HEK293T (cell line): ENCODE results near the gene TTC13.

Source experiments
- CTCF ChIA-PET: fragments of 350-600 bp; formaldehyde crosslinking; extraction: SDS; loops from one replicate; lab custom pipeline; 2021; ENCODE audit warnings: antibody characterized with exemption, inconsistent platforms; lab: Yijun Ruan, JAX
- POLR2A ChIA-PET: fragments of 350-600 bp; formaldehyde crosslinking; extraction: SDS; loops from one replicate; lab custom pipeline; 2020; ENCODE audit warnings: antibody characterized with exemption, inconsistent platforms; lab: Yijun Ruan, JAX
- DNase-seq: peaks from one replicate; pipeline ENCODE4 v3.0.0; 2012; ENCODE audit warnings: mixed read lengths; ENCODE audit errors: extremely low spot score
- ARNT ChIP-seq: fragments of 450-650 bp; IDR thresholded peaks from 2 replicates; pipeline ENCODE4 v1.6.1; 2017; ENCODE audit warnings: mild to moderate bottlenecking
- BHLHE40 ChIP-seq: fragments of 450-650 bp; IDR thresholded peaks from 2 replicates; pipeline ENCODE4 v1.6.1; 2016; ENCODE audit warnings: mild to moderate bottlenecking, moderate library complexity, borderline replicate concordance
- CTBP1 ChIP-seq: fragments of 450-650 bp; IDR thresholded peaks from 2 replicates; pipeline ENCODE4 v1.6.1; 2016; ENCODE audit warnings: borderline replicate concordance
- ELF4 ChIP-seq: fragments of 450-650 bp; IDR thresholded peaks from 2 replicates; pipeline ENCODE4 v1.6.1; 2017; ENCODE audit warnings: antibody characterized with exemption
- FOXA1 ChIP-seq: fragments of 450-650 bp; IDR thresholded peaks from 2 replicates; pipeline ENCODE4 v1.6.1; 2016; ENCODE audit warnings: mild to moderate bottlenecking
- FOXK2 ChIP-seq: fragments of 450-650 bp; IDR thresholded peaks from 2 replicates; pipeline ENCODE4 v1.6.1; 2016; ENCODE audit warnings: mild to moderate bottlenecking
- FOXM1 ChIP-seq: fragments of 450-650 bp; IDR thresholded peaks from 2 replicates; pipeline ENCODE4 v1.6.1; 2017; ENCODE audit warnings: mild to moderate bottlenecking, borderline replicate concordance
- HDGF ChIP-seq: fragments of 450-650 bp; IDR thresholded peaks from 2 replicates; pipeline ENCODE4 v1.6.1; 2017; ENCODE audit warnings: antibody characterized with exemption, borderline replicate concordance
- L3MBTL2 ChIP-seq: fragments of 450-650 bp; conservative IDR thresholded peaks from 2 replicates; pipeline ENCODE4 v1.6.1; 2016; ENCODE audit warnings: mild to moderate bottlenecking
- LEF1 ChIP-seq: fragments of 450-650 bp; IDR thresholded peaks from 2 replicates; pipeline ENCODE4 v1.6.1; 2017; ENCODE audit warnings: mild to moderate bottlenecking, borderline replicate concordance
- NFRKB ChIP-seq: fragments of 450-650 bp; IDR thresholded peaks from 2 replicates; pipeline ENCODE4 v1.6.1; 2016; ENCODE audit warnings: mild to moderate bottlenecking, moderate library complexity
- SP1 ChIP-seq: fragments of 450-650 bp; IDR thresholded peaks from 2 replicates; pipeline ENCODE4 v1.6.1; 2017
- SUZ12 ChIP-seq: fragments of 450-650 bp; IDR thresholded peaks from 2 replicates; pipeline ENCODE4 v1.6.1; 2016; ENCODE audit warnings: mild to moderate bottlenecking
- TARDBP ChIP-seq: fragments of 450-650 bp; IDR thresholded peaks from 2 replicates; pipeline ENCODE4 v1.6.1; 2016
- ZNF384 ChIP-seq: fragments of 450-650 bp; IDR thresholded peaks from 2 replicates; pipeline ENCODE4 v1.6.1; 2016
- TF ChIP-seq, protein P1 (sequence below): fragments of 450-650 bp; IDR thresholded peaks from 2 replicates; pipeline ENCODE4 v1.6.1; 2016

TTC13 gene

DNA sequence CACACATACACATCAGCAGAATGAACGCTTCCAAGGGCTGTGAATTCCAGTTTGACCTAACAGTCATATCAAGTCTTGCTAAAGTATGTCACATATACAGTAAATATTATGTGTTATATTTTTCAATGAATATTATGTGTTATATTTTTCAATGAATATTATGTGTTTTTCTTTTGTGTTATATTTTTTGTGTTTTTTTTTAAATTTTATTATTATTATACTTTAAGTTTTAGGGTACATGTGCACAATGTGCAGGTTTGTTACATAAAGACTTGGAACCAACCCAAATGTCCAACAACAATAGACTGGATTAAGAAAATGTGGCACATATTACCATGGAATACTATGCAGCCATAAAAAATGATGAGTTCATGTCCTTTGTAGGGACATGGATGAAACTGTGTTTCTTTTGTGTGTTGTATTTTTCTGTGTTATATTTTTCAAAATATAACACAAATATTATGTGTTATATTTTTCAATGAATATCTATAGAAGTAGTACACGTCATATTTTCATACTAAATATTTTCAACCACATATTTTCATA, 35.5 kb downstream of the TTC13 start:
- no peak for DNase-seq
- POLR2A ChIA-PET, result no interaction called here
- TF ChIP-seq, protein P1, sequence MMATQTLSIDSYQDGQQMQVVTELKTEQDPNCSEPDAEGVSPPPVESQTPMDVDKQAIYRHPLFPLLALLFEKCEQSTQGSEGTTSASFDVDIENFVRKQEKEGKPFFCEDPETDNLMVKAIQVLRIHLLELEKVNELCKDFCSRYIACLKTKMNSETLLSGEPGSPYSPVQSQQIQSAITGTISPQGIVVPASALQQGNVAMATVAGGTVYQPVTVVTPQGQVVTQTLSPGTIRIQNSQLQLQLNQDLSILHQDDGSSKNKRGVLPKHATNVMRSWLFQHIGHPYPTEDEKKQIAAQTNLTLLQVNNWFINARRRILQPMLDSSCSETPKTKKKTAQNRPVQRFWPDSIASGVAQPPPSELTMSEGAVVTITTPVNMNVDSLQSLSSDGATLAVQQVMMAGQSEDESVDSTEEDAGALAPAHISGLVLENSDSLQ, result no peak
- no peak for TF ChIP-seq FOXM1
- no peak for TF ChIP-seq FOXA1
- no peak for TF ChIP-seq TARDBP
- TF ChIP-seq L3MBTL2, result no peak
- TF ChIP-seq BHLHE40, result no peak
- TF ChIP-seq ZNF384, result no peak
- no peak for TF ChIP-seq FOXK2
- no peak for TF ChIP-seq NFRKB
- no peak for TF ChIP-seq SP1
- no peak for TF ChIP-seq ELF4
- TF ChIP-seq HDGF, result no peak
- no peak for TF ChIP-seq LEF1
- TF ChIP-seq SUZ12, result no peak
- TF ChIP-seq ARNT, result no peak
- no peak for TF ChIP-seq CTBP1
- CTCF ChIA-PET, result no interaction called here

DNA sequence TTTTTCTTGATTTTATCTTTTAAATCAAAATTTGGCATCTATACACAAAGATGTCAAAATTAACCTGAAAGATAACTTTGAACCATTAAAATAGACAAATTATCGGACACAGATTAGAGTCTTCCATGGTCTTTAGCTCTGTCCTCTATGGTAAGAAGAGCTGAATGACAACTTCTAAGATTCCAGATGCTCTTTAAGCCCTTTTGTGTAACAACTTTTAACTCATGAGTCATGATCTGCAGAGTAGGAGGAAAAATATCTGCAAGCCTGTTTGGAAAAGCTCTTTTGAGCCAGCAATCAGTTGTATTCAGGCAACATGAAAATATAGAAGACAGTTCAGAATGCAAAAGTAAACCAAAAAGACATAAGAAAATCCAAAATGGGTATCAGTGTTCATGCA, 37.8 kb downstream of the TTC13 start:
- CTCF ChIA-PET, result no interaction called here
- POLR2A ChIA-PET, result no interaction called here
- DNase-seq, result no peak
- TF ChIP-seq L3MBTL2 (no peak), BHLHE40 (no peak), FOXK2 (no peak), LEF1 (no peak), ZNF384 (no peak), SUZ12 (no peak), NFRKB (no peak), ELF4 (no peak), TARDBP (no peak), SP1 (no peak), FOXM1 (no peak), CTBP1 (no peak), HDGF (no peak), FOXA1 (no peak), ARNT (no peak)
- TF ChIP-seq, protein P1, result no peak

DNA sequence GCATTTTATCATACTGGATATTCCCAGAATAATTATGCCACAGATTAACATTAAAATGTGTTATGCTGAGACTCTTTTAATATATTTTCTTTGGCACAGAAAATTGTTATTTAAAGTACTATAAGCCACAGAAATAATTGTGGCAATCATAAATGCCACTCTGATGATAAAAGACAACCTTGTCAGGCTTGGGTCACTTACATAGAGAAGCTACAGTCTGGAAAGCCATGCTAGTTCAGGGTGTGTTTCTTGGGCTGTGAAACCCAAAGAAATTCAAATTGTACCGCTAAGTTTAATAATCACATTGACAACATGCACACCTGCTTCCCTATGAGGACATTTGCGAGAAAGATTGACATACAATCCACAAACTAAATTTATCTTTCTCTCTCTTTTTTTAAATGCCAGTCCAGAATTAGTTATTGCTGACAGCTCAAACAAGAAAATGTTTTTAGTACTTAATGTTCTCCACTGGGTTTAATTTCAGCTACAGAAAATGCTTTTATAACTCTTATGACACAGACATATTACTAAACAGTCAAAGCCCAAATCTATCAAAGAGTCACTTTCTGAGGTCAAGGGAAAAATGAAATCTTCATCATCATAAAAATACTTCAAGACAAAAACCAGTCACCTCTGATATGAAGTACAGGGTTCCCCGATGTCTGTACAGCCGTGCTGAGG, 38.7 kb downstream of the TTC13 start:
- TF ChIP-seq LEF1 (no peak), ELF4 (no peak), HDGF (no peak), CTBP1 (no peak), ARNT (no peak), NFRKB (no peak), L3MBTL2 (no peak), FOXA1 (no peak), ZNF384 (no peak), SP1 (no peak), TARDBP (no peak)
- ChIA-PET POLR2A (interaction anchor here (0.6 kb wide), 1 partner anchor 301 kb away, joined by 3 read pairs; no protein-coding TSS in a partner anchor), CTCF (no interaction called here)
- no peak for DNase-seq

DNA sequence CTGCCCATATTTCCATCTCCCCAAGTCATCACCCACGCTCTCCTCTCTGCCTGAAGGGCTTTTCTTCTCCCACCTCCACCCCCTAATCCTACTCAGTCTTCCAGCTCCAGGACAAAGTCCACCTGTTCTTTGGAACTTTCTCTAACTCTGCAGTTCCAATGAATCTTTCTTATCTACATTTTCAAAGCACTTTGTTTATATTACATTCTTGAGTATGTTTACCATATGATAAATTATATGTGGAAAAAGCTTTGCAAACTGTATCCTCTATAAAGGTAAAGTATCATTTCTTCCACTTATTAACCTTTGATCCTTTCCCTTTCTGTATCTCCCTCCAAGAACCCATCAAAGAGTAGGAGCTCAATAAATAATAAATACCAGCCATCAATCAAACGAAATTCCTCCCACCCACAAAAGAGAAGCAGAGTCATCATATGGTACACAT, 39.7 kb downstream of the TTC13 start:
- ChIA-PET POLR2A (no interaction called here), CTCF (interaction anchor here (0.9 kb wide), 1 partner anchor 141 kb away, joined by 4 read pairs; no protein-coding TSS in a partner anchor)
- TF ChIP-seq, protein P1, result peak; percentile 68
- TF ChIP-seq FOXM1, result no peak
- no peak for TF ChIP-seq BHLHE40
- no peak for TF ChIP-seq CTBP1
- TF ChIP-seq FOXA1, result no peak
- DNase-seq, result no peak

DNA sequence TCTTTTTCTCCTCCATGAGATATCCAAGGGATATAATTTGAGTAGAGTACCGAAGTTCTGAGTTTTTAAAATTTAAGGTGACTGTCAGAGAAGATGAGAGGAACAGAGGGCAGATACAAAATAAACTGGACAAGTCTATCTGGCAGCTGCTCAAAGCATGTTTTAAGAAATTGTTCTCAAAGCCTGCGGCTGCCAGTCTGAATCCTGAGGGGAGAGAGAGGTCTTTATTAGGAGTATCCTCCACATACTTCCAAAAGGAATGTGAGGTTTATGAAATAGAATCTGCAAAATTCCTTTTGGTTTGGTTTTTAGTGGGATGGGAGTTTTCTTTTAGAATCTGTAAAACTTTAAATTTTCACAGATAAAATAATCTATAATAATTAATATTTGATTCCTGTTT, 41.3 kb downstream of the TTC13 start:
- ChIA-PET POLR2A (interaction anchor here (0.7 kb wide), 1 partner anchor 40 kb away, joined by 4 read pairs; no protein-coding TSS in a partner anchor), CTCF (interaction anchor here (0.8 kb wide), 1 partner anchor 13 kb away, joined by 4 read pairs; no protein-coding TSS in a partner anchor)
- no peak for DNase-seq
- TF ChIP-seq LEF1 (no peak), FOXM1 (no peak), ZNF384 (no peak), ARNT (no peak), TARDBP (no peak)
- TF ChIP-seq, protein P1, result no peak
